Upper lobe of right lung (tissue), 1 donor: ENCODE data around the gene MACROD1. TPM values are rescaled to one million over a fixed set of nuclear protein-coding genes. Genes with fewer than 3 reads are reported as not detected.

Source experiments
- ATAC-seq: fragments of 200-7000 bp; cut with Tn5 transposase; one replicate; pipeline ENCODE4 v1.9.1; 2020; ENCODE audit warnings: mild to moderate bottlenecking, moderate library complexity
- DNase-seq: peaks from one replicate; pipeline ENCODE4 v3.0.0-alpha.2; 2020
- H3K27ac ChIP-seq: fragments of 200-600 bp; one replicate; pipeline ENCODE4 v1.8.0; 2022
- H3K27me3 ChIP-seq: fragments of 200-600 bp; one replicate; pipeline ENCODE4 v1.8.0; 2022; ENCODE audit warnings: mild to moderate bottlenecking
- H3K36me3 ChIP-seq: fragments of 200-600 bp; one replicate; pipeline ENCODE4 v1.8.0; 2022
- H3K4me1 ChIP-seq: fragments of 200-600 bp; one replicate; pipeline ENCODE4 v1.8.0; 2022
- H3K4me3 ChIP-seq: fragments of 200-600 bp; one replicate; pipeline ENCODE4 v1.8.0; 2022; ENCODE audit warnings: mild to moderate bottlenecking
- H3K9me3 ChIP-seq: fragments of 200-600 bp; one replicate; pipeline ENCODE4 v1.8.0; 2022
- intact Hi-C: fragments of 100-400 bp; cut with DNase I; formaldehyde crosslinking; loops from one replicate; pipeline ENCODE4 v1.11.0; 2022
- total RNA-seq: library from RNA; stranded (reverse); fragmentation: NEBNext Ultra II Directional; extraction: Animal tissue kit (Norgen Biotek cat#: 25700); gene quantifications from one replicate; pipeline ENCODE4 v1.2.1, GENCODE V29; 2021
- TF ChIP-seq, protein P1 (sequence below): fragments of 200-600 bp; IDR thresholded peaks from one replicate; pipeline ENCODE4 v1.8.0; 2022; ENCODE audit warnings: antibody characterized with exemption
- donor health status: DM: no; HTN: yes; CAD: no; lungs with severe emphysema.

MACROD1 gene
- total RNA-seq, 1 donor from 2014 or later = 15.8 TPM

DNA sequence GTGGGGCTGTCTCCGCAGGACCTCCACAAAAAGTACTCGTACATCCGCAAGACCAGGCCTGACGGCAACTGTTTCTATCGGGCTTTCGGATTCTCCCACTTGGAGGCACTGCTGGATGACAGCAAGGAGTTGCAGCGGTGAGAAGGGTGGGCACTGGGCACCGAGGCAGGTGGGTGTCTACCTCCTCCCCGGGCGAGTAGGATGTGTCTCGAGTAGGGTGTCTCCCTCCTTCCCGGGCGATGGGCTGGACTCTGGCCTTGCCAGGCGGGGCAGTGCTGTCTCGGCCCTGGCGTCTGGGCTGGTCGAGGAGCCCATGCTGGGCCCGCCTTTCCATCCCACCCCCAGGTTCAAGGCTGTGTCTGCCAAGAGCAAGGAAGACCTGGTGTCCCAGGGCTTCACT lies 169.4 kb downstream of the MACROD1 start:
- no peak for ATAC-seq
- no peak overlapping the region for H3K4me3 ChIP-seq
- no peak for DNase-seq
- peaks cover 42% of the 10 kb centered on the region for H3K36me3 ChIP-seq
- H3K9me3 ChIP-seq = no peaks in the 10 kb centered on the region
- intact Hi-C loops = no loop called here
- TF ChIP-seq, protein P1, sequence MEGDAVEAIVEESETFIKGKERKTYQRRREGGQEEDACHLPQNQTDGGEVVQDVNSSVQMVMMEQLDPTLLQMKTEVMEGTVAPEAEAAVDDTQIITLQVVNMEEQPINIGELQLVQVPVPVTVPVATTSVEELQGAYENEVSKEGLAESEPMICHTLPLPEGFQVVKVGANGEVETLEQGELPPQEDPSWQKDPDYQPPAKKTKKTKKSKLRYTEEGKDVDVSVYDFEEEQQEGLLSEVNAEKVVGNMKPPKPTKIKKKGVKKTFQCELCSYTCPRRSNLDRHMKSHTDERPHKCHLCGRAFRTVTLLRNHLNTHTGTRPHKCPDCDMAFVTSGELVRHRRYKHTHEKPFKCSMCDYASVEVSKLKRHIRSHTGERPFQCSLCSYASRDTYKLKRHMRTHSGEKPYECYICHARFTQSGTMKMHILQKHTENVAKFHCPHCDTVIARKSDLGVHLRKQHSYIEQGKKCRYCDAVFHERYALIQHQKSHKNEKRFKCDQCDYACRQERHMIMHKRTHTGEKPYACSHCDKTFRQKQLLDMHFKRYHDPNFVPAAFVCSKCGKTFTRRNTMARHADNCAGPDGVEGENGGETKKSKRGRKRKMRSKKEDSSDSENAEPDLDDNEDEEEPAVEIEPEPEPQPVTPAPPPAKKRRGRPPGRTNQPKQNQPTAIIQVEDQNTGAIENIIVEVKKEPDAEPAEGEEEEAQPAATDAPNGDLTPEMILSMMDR = no peak
- H3K4me1 ChIP-seq = peaks cover 27% of the 10 kb centered on the region
- no peak overlapping the region for H3K27ac ChIP-seq
- H3K27me3 ChIP-seq = no peaks in the 10 kb centered on the region

DNA sequence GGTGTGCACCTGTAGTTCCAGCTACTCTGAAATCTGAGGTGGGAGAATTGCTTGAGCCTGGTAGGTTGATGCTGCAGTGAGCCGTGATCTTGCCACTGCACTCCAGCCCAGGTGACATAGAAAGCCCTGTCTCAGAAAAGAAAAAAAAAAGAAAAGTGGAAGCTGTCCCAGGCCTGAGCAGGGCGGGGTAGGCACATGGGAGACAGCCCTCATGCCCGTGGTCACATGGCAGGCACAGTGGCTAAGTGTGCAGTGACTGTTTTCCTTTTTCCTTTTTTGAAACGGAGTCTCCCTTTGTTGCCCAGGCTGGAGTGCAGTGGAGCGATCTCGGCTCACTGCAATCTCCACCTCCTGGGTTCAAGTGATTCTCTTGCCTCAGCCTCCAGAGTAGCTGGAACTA lies 171.9 kb downstream of the MACROD1 start:
- TF ChIP-seq, protein P1 = no peak
- H3K4me3 ChIP-seq = no peak overlapping the region
- ATAC-seq (peak; percentile 69), DNase-seq (no peak)
- H3K9me3 ChIP-seq = no peaks in the 10 kb centered on the region
- H3K27ac ChIP-seq = no peak overlapping the region
- intact Hi-C loops = no loop called here
- H3K36me3 ChIP-seq = peaks cover 61% of the 10 kb centered on the region
- H3K27me3 ChIP-seq = no peaks in the 10 kb centered on the region
- peaks cover 3% of the 10 kb centered on the region for H3K4me1 ChIP-seq

DNA sequence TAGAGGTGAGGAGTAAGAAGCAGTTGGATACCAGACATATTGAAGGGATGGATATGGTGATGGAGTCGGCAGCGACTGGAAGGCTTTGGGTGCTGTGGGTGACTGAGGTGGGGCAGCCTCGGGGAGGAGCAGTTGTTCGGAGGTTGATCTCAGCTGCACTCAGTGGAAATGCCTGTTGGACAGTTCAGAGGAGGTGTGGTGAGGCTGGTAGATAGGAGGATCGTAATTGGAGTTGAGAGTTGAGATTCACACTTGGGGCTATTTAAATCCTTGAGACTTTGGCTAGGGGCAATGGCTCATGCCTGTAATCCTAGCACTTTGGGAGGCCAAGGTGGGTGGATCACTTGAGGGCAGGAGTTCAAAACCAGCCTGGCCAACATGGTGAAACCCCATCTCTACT lies 172.8 kb downstream of the MACROD1 start:
- Histone ChIP-seq H3K4me1 (no peaks in the 10 kb centered on the region), H3K36me3 (peaks cover 67% of the 10 kb centered on the region), H3K4me3 (no peak overlapping the region), H3K27me3 (no peaks in the 10 kb centered on the region), H3K27ac (no peak overlapping the region), H3K9me3 (no peaks in the 10 kb centered on the region)
- TF ChIP-seq, protein P1 = no peak
- ATAC-seq (no peak), DNase-seq (no peak)
- intact Hi-C loops = no loop called here

DNA sequence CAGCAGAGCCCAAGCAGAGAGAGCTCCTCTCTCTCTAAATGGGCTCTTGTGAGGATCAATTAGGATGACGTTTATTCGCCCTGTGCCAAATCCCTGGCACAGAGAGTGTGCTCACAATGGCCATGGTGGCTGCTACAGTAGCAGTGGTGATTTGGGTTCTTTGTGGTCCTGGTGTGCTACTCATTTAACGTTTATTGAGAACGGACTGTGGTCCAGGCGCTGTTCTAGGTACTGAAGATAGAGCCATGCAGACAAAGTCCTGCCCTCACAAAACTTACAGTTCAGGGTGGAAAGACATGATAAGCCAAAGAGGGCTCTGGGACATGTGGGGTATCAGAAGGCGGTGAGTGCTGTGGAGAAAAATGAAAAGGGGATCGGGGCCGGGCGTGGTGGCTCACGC lies 174.4 kb downstream of the MACROD1 start:
- H3K36me3 ChIP-seq = peaks cover 53% of the 10 kb centered on the region
- ATAC-seq (no peak), DNase-seq (no peak)
- no peak overlapping the region for H3K27ac ChIP-seq
- H3K4me1 ChIP-seq = peaks cover 11% of the 10 kb centered on the region
- H3K4me3 ChIP-seq = no peak overlapping the region
- no peaks in the 10 kb centered on the region for H3K9me3 ChIP-seq
- TF ChIP-seq, protein P1 = no peak
- H3K27me3 ChIP-seq = no peaks in the 10 kb centered on the region
- intact Hi-C loops = no loop called here

DNA sequence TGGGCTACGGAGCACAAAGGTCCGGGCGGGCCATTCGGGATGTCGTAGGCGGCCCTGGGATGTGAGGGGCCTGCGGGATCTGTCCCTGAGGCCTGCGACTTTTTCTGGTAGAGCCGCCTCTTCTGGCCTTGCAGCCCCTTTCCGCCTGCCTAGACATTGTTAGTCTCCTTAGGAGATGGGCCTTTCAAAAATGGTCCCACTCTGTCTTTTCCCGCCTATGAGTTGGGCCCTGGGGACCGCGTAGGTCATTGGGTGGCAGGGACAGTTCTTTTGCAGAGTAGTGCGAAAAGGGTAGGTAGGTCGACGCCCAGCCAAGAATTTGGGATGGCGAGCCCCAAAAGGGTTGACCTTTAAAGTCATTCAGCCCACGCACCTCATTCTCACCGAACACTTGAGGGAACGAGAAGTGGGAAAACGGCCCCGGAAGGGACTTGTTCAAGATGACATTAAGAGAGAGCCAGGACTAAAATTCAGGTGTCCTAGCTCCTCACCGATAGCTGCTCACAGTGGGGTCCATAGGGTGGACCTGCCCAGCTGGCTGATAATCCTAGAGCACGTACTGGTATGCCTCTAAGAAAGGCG lies 178.9 kb downstream of the MACROD1 start:
- intact Hi-C loops = no loop called here
- TF ChIP-seq, protein P1 = no peak
- H3K9me3 ChIP-seq = no peaks in the 10 kb centered on the region
- H3K27me3 ChIP-seq = no peaks in the 10 kb centered on the region
- peaks cover 17% of the 10 kb centered on the region for H3K4me1 ChIP-seq
- peak overlapping the region; percentile 99 for H3K4me3 ChIP-seq
- ATAC-seq = no peak
- peak overlapping the region; percentile 89 for H3K27ac ChIP-seq
- peaks cover 30% of the 10 kb centered on the region for H3K36me3 ChIP-seq
- DNase-seq = no peak
